HG02678 (cell line): ENCODE data around the gene CDH13.

Experiments
- ATAC-seq: cut with Tn5 transposase; IDR thresholded peaks from one replicate; pipeline ENCODE4 v1.9.1; 2021; ENCODE audit warnings: mild to moderate bottlenecking, moderate library complexity; ENCODE audit not compliant: unreplicated experiment

The CDH13 gene

DNA sequence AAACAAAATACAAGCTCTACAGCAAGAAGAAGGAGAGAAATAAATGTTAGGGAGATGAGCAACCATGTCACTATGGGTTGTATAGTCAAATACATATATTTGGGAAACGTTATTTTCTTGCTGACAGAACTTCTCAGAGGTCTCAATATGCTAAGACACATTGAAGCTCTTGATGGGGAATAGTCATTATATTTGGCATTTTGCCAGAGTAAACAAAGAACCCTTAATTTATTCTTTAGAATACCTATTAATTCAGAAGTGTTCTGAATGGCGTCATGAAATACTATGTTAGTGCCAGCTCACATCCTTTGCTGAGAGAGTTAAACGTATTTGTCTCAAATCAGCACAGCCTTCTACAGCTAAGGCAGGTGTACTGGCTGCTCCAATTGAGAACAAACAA, 458.9 kb downstream of the CDH13 start:
- no peak for ATAC-seq

GRCh38 chr16:83095941-83096692, 469.3 kb downstream of the CDH13 start:
- no peak for ATAC-seq

GRCh38 chr16:83098536-83098935, 471.8 kb downstream of the CDH13 start:
- ATAC-seq, result no peak

GRCh38 chr16:83100679-83101078, 473.9 kb downstream of the CDH13 start:
- ATAC-seq, result no peak

GRCh38 chr16:83102336-83102735, 475.6 kb downstream of the CDH13 start:
- ATAC-seq, result no peak

DNA sequence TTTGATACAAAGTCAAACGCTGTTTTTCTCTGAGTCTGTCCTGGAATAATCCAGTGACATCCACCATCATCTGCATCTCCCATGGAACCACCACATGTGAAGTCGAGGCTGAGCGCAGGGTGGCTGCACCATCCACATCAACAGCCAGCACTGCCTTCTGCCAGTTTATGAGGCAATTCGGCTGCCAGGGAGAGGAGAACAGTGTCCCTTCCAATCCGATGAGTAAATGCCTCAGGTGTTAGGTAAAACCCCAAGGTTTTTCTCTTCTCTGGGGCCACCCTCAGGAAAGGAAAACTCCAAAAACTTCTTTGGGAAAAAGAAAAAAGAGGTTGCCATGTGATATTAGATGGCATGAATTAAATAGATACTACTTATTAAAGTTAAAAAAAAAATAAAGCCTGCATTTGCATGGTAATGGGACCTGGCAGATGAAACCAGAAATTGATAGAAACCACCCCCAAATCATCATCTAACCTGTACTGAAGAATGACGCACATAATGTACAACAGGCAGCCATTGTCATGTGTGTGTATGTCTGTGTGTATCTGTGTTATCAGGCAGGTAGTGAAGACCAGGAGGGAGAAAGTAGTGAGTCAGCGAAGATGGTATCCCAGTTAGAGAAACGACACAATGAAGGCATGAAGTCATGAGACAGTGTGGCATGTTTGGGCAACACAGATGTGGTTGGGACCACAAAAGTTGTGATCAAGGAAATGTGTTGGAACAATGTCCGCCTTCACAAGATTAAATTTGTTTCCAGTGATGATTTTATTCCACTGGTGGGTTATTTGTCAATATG, 478.7 kb downstream of the CDH13 start:
- ATAC-seq, result no peak

DNA sequence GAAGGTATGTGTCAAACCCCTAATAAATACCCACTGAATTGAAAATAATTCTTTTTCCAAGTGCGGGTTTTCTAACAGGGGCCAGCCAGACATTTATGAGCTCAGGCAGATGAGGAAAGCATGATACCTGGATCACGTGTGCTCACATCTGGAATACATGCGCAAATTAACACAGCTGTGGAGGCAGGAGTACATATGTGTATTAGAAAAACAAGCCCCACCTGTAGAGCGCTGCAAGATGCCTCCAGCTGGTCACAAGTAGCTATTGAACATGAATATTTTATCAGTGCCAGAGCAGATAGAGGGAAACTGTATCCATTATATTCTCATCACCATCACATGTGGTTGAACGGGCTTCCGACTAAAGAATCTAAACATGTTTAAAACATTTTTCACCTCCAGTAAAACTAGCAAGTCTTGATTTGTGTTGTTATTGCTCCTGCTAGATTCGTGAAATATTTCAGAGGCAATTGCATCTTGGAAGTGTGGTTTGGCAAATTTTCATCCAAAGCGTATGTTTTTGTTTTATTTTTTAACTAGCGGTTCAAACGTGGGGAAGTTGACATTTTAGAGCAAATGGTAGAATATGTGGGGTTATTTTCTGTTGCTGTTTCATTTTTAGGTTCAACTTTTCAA, 482.8 kb downstream of the CDH13 start:
- no peak for ATAC-seq

- no peak for ATAC-seq
These were observed 483.5 kb downstream of the CDH13 start for GRCh38 chr16:83110269-83110668.

- no peak for ATAC-seq
These were observed 486.5 kb downstream of the CDH13 start for GRCh38 chr16:83113317-83113716.

DNA sequence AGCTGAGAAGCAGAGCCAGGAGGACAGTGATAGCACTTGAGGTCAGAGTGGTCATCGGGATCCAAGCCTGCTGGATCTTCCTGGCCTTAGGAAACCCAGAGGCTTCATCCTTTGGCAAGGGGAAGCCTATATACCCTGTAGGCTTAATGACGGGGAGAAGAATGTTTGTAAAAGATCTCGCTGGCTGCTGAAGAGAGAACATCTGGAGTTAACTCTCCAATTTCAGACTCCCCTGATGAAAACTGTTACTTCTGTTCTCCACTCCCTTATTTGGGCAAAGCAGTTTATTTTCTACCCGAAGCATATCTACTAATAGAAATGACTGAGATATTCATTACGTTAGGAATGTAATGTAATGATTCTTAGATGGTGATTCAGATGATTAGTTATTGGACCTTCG, 487.0 kb downstream of the CDH13 start:
- ATAC-seq, result no peak

DNA sequence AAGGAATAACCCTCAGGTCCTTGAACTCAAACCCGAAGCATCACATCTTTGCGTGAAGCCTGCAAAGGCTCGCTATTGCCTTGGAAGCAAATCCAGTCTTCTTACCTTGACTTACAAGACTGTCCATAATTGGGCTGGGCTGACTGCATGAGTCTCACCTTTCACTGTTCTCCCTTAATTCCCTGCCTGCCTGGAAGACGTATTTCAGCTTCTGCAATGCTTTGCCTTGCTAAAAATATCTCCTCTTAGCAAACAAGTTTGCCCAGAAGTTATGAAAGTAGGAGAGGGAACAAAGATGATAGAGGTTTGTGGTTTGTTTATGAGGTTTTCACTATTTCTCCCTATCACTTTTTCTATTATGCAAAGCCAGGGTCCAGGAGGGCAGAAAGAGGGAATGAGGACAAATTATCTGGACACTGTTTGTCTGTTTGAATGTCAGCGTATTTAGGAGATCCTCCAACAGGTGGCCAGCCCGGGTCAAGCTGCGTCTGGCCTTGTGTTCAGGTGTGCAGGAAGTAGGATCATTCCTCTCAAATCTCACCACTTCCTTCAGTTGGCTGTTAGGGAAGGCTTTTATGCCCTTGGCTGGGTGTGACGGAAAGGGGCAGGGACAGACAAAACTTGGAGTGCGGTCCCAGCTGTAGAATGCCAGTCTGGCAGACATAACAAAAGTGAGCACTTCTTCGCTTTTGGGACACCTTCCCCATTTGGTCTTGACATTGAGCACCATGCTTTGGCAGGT, 488.9 kb downstream of the CDH13 start:
- no peak for ATAC-seq

GRCh38 chr16:83116274-83116892, 489.6 kb downstream of the CDH13 start:
- no peak for ATAC-seq

GRCh38 chr16:83117810-83118209, 491.0 kb downstream of the CDH13 start:
- ATAC-seq, result no peak

DNA sequence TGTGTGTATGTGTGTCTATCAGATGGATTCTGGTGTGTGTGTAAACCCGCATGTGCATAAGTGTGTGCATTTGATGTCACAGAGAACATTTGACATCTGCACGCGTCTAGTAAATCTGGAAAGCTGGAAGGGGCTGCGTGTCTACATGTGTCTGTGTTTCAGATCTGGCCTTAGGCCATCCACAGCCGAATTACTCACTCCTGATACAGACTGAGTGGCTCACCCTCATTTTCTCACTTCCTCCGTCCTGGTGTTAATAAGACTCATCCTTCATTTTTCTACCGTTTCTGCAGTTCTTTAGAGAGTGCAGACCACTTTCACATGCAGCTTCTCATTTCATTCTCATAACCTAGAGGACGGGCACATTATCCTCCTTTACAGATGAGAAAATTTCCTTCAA, 491.6 kb downstream of the CDH13 start:
- no peak for ATAC-seq

- no peak for ATAC-seq
These were observed 499.3 kb downstream of the CDH13 start for GRCh38 chr16:83125999-83126568.

- ATAC-seq, result no peak
These were observed 501.3 kb downstream of the CDH13 start for GRCh38 chr16:83128041-83128440.

- ATAC-seq, result no peak
These were observed 503.3 kb downstream of the CDH13 start for GRCh38 chr16:83130039-83130438.

DNA sequence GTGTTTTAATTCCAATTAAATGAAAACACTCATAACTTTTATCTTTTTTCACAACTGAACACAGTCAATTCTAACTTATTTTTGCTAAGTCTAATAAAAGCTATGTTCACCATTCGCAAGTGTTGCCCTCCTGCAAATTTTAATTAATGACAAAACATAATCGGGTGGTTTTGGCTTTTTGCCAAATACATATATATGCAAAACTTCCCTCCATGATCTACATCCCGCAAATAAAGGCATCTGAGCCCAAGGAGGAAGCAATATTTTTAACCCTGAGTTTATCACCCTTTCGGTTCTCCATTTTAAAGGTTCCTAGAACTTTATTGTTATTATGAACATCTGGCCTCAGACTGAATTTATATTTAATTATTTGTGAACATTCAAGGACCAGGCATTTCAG, 507.9 kb downstream of the CDH13 start:
- ATAC-seq, result no peak

- ATAC-seq, result no peak
These were observed 509.6 kb downstream of the CDH13 start for GRCh38 chr16:83136419-83136818.

DNA sequence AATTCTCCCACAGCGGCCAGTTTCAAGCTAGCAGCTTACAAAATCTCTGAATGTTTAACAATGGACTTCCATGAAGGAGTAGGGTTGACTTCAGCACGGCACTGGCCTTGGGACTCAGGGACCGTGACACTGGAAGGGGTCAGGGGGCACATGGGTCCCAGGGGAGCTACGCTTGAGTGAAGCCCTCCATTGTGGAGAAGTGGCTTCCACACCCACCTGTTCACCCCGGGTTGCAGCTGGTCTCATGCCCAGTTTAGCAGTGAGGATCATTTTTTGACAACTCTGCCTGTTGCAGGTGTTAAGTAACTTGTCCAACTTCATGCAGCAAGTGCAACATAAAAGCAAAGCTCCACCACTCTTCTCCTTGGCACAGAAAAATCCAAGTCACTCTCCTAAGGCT, 510.2 kb downstream of the CDH13 start:
- ATAC-seq, result no peak
